ENCODE measurements around the gene TRAPPC12. TPM values are rescaled to one million over a fixed set of nuclear protein-coding genes. Genes with fewer than 3 reads are reported as not detected.
A peak's percentile ranks its signal among the peaks of the same experiment; 100 is the strongest.
"Not testable (repeated sequence)": the region's sequence is repeated elsewhere in the genome, so short reads cannot be mapped to it uniquely, and the experiment has no call there.

TRAPPC12 gene
- total RNA-seq, 4 donors from 2014 or later: 90.2 to 248 (median 157) TPM

- WGBS: 82% methylated on average over 9 of the region's 9 CpGs
- peaks cover 5% of the 10 kb centered on the region for H3K4me1 ChIP-seq
- no peaks in the 10 kb centered on the region for H3K27me3 ChIP-seq
- no peak for DNase-seq (ENCODE audit: low spot score in 2 of 2)
- no peak overlapping the region for H3K27ac ChIP-seq
- TF ChIP-seq EP300 (IDR thresholded peaks at IDR 0.05): no peak
- TF ChIP-seq POLR2A (IDR thresholded peaks at IDR 0.05): no peak
- no peak for TF ChIP-seq CTCF (IDR thresholded peaks at IDR 0.05)
- no peak for TF ChIP-seq POLR2AphosphoS5 (IDR thresholded peaks at IDR 0.05)
- H3K4me3 ChIP-seq: no peak overlapping the region
- peaks cover 69% of the 10 kb centered on the region for H3K36me3 ChIP-seq
- H3K9me3 ChIP-seq: no peaks in the 10 kb centered on the region
These were observed 68.4 kb downstream of the TRAPPC12 start for GRCh38 chr2:3447789-3448317.

- H3K27ac ChIP-seq, H3K9me3 ChIP-seq, H3K4me1 ChIP-seq, H3K4me3 ChIP-seq, H3K27me3 ChIP-seq: not testable (repeated sequence)
- H3K36me3 ChIP-seq: peaks cover 73% of the 10 kb centered on the region
- WGBS: 86% methylated on average over 35 of the region's 35 CpGs
- peak in 1 of 2 donors; percentile 77 for DNase-seq (ENCODE audit: low spot score in 2 of 2)
These were observed 69.0 kb downstream of the TRAPPC12 start for GRCh38 chr2:3448441-3448911.

- peaks cover 5% of the 10 kb centered on the region for H3K4me1 ChIP-seq
- 81% methylated on average over 13 of the region's 13 CpGs for WGBS
These were observed 69.6 kb downstream of the TRAPPC12 start for GRCh38 chr2:3449086-3449485.

GRCh38 chr2:3449936-3450335 lies 70.4 kb downstream of the TRAPPC12 start:
- peaks cover 5% of the 10 kb centered on the region for H3K4me1 ChIP-seq
- H3K27me3 ChIP-seq: no peaks in the 10 kb centered on the region
- H3K27ac ChIP-seq: no peak overlapping the region
- no peak for TF ChIP-seq EP300 (IDR thresholded peaks at IDR 0.05)
- no peak for TF ChIP-seq POLR2A (IDR thresholded peaks at IDR 0.05)
- TF ChIP-seq CTCF (IDR thresholded peaks at IDR 0.05): no peak
- no peak for TF ChIP-seq POLR2AphosphoS5 (IDR thresholded peaks at IDR 0.05)
- 93% methylated on average over 11 of the region's 11 CpGs for WGBS
- H3K36me3 ChIP-seq: peaks cover 60% of the 10 kb centered on the region
- DNase-seq (ENCODE audit: low spot score in 2 of 2): no peak
- no peak overlapping the region for H3K4me3 ChIP-seq
- no peaks in the 10 kb centered on the region for H3K9me3 ChIP-seq

More at GRCh38 chr2:3449086-3449485, 69.6 kb downstream of the TRAPPC12 start:
- DNase-seq (ENCODE audit: low spot score in 2 of 2): peak in 1 of 2 donors; percentile 35
- H3K27ac ChIP-seq: no peak overlapping the region
- H3K36me3 ChIP-seq: peaks cover 66% of the 10 kb centered on the region
- no peaks in the 10 kb centered on the region for H3K9me3 ChIP-seq
- TF ChIP-seq POLR2A (IDR thresholded peaks at IDR 0.05) (no peak), POLR2AphosphoS5 (IDR thresholded peaks at IDR 0.05) (no peak), EP300 (IDR thresholded peaks at IDR 0.05) (no peak), CTCF (IDR thresholded peaks at IDR 0.05) (no peak)
- no peaks in the 10 kb centered on the region for H3K27me3 ChIP-seq
- no peak overlapping the region for H3K4me3 ChIP-seq

GRCh38 chr2:3450385-3451010 lies 71.0 kb downstream of the TRAPPC12 start:
- Histone ChIP-seq H3K4me3 (no peak overlapping the region), H3K27me3 (no peaks in the 10 kb centered on the region), H3K27ac (no peak overlapping the region), H3K9me3 (no peaks in the 10 kb centered on the region), H3K36me3 (peaks cover 54% of the 10 kb centered on the region), H3K4me1 (peaks cover 5% of the 10 kb centered on the region)
- no peak for DNase-seq (ENCODE audit: low spot score in 2 of 2)
- WGBS: 74% methylated on average over 9 of the region's 16 CpGs
- TF ChIP-seq CTCF (IDR thresholded peaks at IDR 0.05) (no peak), POLR2A (IDR thresholded peaks at IDR 0.05) (no peak), EP300 (IDR thresholded peaks at IDR 0.05) (no peak), POLR2AphosphoS5 (IDR thresholded peaks at IDR 0.05) (no peak)
